ENCODE measurements around the gene PTPRE.

Gene PTPRE

DNA sequence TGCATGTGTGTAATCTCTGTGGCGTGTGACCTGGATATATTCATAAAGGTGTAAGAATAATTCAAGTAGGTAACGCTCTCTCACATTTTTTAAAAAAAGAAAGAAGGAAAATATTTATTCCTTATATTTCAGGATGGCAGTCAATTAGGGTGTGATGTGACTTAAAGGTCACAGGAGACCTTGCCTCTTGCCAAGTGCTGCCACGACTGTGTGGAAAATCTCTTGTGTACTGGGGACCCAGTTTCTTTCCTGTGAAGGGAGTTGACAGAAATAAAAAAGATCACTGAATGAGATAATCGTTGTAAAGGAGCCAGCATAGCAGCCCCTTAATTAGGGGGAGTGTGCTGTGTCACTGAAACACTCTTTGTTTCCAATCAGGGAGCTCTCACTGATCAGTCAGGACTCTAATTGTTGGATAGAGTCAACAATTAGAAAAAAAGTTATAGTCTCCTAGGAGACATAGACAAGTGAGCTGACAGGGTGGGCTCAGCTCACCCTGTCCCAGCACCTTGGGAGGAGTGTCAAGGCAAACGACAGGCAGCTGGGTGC is 31.1 kb downstream of the PTPRE start:
- H4K20me1 ChIP-seq (ENCODE audit: control insufficient read depth, insufficient read depth, low read depth, low read length) = no peaks in the 10 kb centered on the region
- H3K27me3 ChIP-seq (ENCODE audit: control insufficient read depth, low read length) = peaks cover 10% of the 10 kb centered on the region; the same call in 1 of the 2 replicates
- TF ChIP-seq, protein P1, sequence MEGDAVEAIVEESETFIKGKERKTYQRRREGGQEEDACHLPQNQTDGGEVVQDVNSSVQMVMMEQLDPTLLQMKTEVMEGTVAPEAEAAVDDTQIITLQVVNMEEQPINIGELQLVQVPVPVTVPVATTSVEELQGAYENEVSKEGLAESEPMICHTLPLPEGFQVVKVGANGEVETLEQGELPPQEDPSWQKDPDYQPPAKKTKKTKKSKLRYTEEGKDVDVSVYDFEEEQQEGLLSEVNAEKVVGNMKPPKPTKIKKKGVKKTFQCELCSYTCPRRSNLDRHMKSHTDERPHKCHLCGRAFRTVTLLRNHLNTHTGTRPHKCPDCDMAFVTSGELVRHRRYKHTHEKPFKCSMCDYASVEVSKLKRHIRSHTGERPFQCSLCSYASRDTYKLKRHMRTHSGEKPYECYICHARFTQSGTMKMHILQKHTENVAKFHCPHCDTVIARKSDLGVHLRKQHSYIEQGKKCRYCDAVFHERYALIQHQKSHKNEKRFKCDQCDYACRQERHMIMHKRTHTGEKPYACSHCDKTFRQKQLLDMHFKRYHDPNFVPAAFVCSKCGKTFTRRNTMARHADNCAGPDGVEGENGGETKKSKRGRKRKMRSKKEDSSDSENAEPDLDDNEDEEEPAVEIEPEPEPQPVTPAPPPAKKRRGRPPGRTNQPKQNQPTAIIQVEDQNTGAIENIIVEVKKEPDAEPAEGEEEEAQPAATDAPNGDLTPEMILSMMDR (IDR thresholded peaks at IDR 0.05; ENCODE audit: low read depth, low read length, poor library complexity, severe bottlenecking) = no peak
- no peak for TF ChIP-seq EZH2phosphoT487 (IDR thresholded peaks at IDR 0.05; ENCODE audit: borderline replicate concordance, low read length)
- H3K79me2 ChIP-seq (ENCODE audit: control insufficient read depth, low read length) = no peaks in the 10 kb centered on the region
- no peak overlapping the region for H3K4me2 ChIP-seq (ENCODE audit: low read length)
- no peaks in the 10 kb centered on the region for H3K9me3 ChIP-seq (ENCODE audit: control insufficient read depth, insufficient read depth, low read length)
- no peaks in the 10 kb centered on the region for H3F3A ChIP-seq (ENCODE audit: control insufficient read depth, insufficient read depth)
- no peaks in the 10 kb centered on the region for H3K9me2 ChIP-seq (replicated peaks; ENCODE audit: control insufficient read depth, low read length)
- H3K36me3 ChIP-seq (ENCODE audit: control insufficient read depth, low read length) = no peaks in the 10 kb centered on the region
- no peaks in the 10 kb centered on the region for H3K4me1 ChIP-seq (ENCODE audit: control insufficient read depth, low read length)
- no peak overlapping the region for H3K27ac ChIP-seq (ENCODE audit: low read depth, low read length)
- H3K4me3 ChIP-seq (ENCODE audit: low read length) = no peak overlapping the region

DNA sequence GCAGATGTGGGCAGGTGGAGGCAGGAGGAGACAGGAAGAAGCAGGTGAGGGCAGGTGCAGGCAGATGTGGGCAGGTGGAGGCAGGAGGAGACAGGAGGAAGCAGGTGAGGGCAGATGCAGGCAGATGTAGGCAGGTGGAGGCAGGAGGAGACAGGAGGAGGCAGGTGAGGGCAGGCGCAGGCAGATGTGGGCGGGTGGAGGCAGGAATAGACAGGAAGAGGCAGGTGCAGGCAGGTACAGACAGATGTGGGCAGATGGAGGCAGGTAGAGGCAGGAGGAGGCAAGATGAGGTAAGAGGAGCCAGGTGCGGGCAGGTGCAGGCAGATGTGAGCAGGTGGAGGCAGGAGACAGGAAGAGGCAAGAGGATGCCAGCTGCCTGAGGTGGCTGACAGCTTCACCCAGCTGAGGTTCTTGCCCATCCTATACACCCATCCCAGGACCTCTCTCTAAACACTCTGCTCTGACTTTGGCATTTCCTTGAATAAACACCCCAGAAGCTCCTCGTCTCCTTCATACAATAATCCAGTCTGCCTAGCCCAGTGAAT is 33.0 kb downstream of the PTPRE start:
- Histone ChIP-seq H3K9me3 (ENCODE audit: control insufficient read depth, insufficient read depth, low read length) (no peaks in the 10 kb centered on the region), H3K79me2 (ENCODE audit: control insufficient read depth, low read length) (no peaks in the 10 kb centered on the region), H4K20me1 (ENCODE audit: control insufficient read depth, insufficient read depth, low read depth, low read length) (no peaks in the 10 kb centered on the region), H3K27me3 (ENCODE audit: control insufficient read depth, low read length) (peaks cover 10% of the 10 kb centered on the region; the same call in 1 of the 2 replicates), H3K27ac (ENCODE audit: low read depth, low read length) (no peak overlapping the region), H3K4me1 (ENCODE audit: control insufficient read depth, low read length) (no peaks in the 10 kb centered on the region), H3K4me3 (ENCODE audit: low read length) (no peak overlapping the region), H3F3A (ENCODE audit: control insufficient read depth, insufficient read depth) (no peaks in the 10 kb centered on the region), H3K36me3 (ENCODE audit: control insufficient read depth, low read length) (no peaks in the 10 kb centered on the region), H3K9me2 (replicated peaks; ENCODE audit: control insufficient read depth, low read length) (no peaks in the 10 kb centered on the region), H3K4me2 (ENCODE audit: low read length) (no peak overlapping the region)
- TF ChIP-seq, protein P1 (IDR thresholded peaks at IDR 0.05; ENCODE audit: low read depth, low read length, poor library complexity, severe bottlenecking) = no peak
- no peak for TF ChIP-seq EZH2phosphoT487 (IDR thresholded peaks at IDR 0.05; ENCODE audit: borderline replicate concordance, low read length)

DNA sequence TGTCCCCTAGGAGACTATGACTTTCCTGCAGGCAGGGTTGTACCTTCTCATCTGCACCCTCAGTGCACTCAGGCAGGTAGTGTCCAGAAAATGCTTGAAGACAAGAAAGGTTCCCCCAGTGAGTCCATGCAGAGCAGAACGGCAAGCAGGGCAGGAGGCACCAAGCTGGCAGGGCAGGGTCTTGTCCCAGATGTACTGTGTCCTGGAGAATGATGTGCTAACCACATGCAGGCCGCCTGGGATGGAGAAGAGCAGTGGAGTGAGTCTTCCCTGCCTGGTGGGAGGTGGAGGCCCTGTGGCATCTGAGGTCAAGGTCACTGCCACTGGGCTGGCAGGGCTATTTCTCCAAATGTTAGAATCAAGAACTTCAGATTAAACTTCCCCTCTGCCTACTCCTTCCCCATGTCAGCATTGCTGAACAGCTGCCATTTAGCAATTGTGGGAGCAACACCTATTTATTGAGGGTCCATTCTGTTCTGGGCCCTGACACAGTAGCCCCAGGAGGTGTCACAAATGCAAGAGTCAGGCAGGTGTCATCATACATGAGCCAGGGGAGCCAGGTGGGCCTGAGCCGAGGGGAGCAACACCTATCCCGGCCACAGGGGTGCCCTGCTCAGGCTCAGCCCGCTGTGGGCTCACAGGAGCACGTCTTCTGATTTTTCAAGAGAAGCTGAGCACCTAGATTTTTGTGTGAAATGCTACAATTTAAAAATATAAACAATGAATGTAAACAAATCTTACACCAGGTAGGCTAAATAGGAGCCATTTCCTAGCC is 34.1 kb downstream of the PTPRE start:
- no peak overlapping the region for H3K4me3 ChIP-seq (ENCODE audit: low read length)
- H3K79me2 ChIP-seq (ENCODE audit: control insufficient read depth, low read length) = no peaks in the 10 kb centered on the region
- H3K9me3 ChIP-seq (ENCODE audit: control insufficient read depth, insufficient read depth, low read length) = no peaks in the 10 kb centered on the region
- no peak overlapping the region for H3K27ac ChIP-seq (ENCODE audit: low read depth, low read length)
- H3K4me1 ChIP-seq (ENCODE audit: control insufficient read depth, low read length) = peaks cover 10% of the 10 kb centered on the region
- no peak for TF ChIP-seq EZH2phosphoT487 (IDR thresholded peaks at IDR 0.05; ENCODE audit: borderline replicate concordance, low read length)
- TF ChIP-seq, protein P1 (IDR thresholded peaks at IDR 0.05; ENCODE audit: low read depth, low read length, poor library complexity, severe bottlenecking) = no peak
- H3K36me3 ChIP-seq (ENCODE audit: control insufficient read depth, low read length) = no peaks in the 10 kb centered on the region
- no peaks in the 10 kb centered on the region for H3F3A ChIP-seq (ENCODE audit: control insufficient read depth, insufficient read depth)
- no peaks in the 10 kb centered on the region for H3K9me2 ChIP-seq (replicated peaks; ENCODE audit: control insufficient read depth, low read length)
- no peak overlapping the region for H3K4me2 ChIP-seq (ENCODE audit: low read length)
- no peaks in the 10 kb centered on the region for H4K20me1 ChIP-seq (ENCODE audit: control insufficient read depth, insufficient read depth, low read depth, low read length)
- H3K27me3 ChIP-seq (ENCODE audit: control insufficient read depth, low read length) = peaks cover 10% of the 10 kb centered on the region; the same call in 1 of the 2 replicates
